Kidney glomerular epithelial cell (primary cell): ENCODE results near the gene FAHD1.
"Not testable (repeated sequence)": the region's sequence is repeated elsewhere in the genome, so short reads cannot be mapped to it uniquely, and the experiment has no call there.

Experiments
- DNase-seq: peaks from one replicate; lab custom pipeline; 2025; lab: John Stamatoyannopoulos, UW

Gene FAHD1

GRCh38 chr16:1846416-1846815 lies 19.4 kb downstream of the FAHD1 start:
- no peak for DNase-seq

- DNase-seq: no peak
Measured at GRCh38 chr16:1850981-1851380, 24.0 kb downstream of the FAHD1 start.

- no peak for DNase-seq
Measured at GRCh38 chr16:1851793-1852192, 24.8 kb downstream of the FAHD1 start.

- DNase-seq: no peak
Measured at GRCh38 chr16:1857433-1858097, 30.6 kb downstream of the FAHD1 start.

DNA sequence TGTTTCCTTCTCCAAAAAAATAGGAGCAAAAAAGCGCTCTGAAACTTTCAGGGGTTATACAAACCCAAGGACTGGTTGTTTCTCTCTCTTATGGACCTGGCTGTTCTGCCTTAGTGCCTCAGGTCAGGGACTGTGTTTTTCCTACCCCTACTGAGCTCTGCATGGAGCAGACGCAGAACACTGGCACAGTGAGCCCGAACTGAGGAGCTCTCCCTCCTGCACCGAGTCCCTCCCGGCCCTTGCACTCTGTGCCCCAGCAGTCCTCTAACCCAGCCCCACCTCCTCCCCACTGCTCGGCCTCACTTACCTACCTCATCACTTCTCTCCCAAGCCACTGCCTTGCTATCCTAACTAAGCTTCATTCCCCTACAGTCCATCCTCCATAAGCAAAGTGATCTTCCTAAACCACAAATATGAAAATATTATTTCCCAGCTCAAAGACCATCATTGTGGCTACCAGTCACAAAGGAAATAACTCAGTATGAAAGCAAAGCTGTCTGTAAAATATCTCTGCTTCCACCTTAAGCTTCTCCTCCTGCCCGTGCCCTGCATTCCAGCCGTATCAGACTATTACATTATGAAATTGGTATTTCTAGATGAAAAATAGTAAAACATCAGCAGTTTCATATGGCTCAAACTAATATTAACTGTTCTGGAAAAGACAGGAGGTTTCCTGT lies 31.3 kb downstream of the FAHD1 start:
- DNase-seq: no peak

- no peak for DNase-seq
Measured at GRCh38 chr16:1859650-1860049, 32.6 kb downstream of the FAHD1 start.

DNA sequence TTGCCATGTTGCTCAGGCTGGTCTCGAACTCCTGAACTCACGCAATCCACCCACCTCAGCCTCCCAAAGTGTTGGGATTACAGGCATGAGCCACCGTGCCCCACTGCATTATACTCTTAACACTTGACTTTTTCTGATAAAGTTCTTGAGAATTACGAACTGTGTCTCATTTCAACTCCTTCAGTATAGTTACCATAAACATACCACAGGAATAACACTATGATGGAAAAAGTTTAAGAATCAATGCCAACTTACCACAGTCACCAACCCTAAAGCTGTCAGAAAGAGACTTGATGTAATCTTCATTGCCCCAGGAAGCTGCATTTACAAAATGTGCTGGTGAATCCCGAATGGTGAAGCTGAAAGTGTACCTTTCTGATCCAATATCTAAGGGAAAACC lies 34.7 kb downstream of the FAHD1 start:
- DNase-seq: no peak

DNA sequence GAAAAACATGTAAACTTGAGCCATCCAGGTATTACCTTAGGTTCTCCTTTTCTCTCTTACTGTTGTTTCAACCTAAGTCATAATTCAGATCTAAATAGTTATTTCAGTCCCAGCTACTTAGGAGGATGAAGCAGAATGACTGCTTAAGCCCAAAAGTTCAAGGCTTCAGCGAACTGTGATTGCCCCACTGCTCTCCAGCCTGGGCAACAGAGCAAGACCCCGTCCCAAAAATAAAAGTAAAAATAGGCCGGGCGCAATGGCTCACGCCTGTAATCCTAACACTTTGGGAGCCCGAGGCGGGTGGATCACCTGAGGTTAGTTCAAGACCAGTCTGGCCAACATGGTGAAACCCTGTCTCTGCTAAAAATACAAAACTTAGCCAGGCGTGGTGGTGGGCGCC lies 35.4 kb downstream of the FAHD1 start:
- DNase-seq: no peak

GRCh38 chr16:1863681-1864460 lies 36.9 kb downstream of the FAHD1 start:
- peak; percentile 64 for DNase-seq

- DNase-seq: no peak
Measured at GRCh38 chr16:1865902-1866690, 39.1 kb downstream of the FAHD1 start.

DNA sequence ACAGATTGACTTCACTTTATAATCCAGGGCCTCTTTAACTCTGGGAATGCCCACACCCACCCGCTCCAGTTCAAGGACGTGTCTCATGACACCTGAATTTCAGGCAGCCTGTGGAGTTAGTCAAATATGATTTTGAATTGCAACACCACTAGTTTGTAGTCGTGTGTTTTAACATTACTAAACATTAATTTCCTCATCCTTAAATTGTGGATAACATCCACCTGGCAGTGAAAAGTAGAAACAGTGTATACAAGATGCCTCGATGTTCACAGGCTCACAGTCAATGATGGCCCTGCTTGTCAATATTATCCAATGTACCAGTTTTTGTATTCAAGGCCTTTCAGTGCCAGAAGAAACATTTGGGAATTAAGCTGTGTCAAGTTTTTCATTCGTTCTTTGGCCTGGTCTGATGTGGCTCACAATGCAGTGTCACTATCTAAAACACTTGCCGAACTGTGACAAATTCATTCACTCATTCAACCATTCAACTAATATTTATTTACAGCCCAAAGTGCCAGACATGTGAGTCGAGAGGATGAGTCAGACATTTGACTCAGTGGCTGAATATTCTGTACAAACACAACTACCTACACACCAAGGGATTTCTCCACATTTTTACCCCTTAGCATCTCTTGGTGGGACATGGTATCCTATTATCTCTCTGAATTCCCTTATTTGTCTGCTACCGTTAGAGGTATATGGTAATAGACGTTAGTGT lies 43.5 kb downstream of the FAHD1 start:
- peak; percentile 89 for DNase-seq

DNA sequence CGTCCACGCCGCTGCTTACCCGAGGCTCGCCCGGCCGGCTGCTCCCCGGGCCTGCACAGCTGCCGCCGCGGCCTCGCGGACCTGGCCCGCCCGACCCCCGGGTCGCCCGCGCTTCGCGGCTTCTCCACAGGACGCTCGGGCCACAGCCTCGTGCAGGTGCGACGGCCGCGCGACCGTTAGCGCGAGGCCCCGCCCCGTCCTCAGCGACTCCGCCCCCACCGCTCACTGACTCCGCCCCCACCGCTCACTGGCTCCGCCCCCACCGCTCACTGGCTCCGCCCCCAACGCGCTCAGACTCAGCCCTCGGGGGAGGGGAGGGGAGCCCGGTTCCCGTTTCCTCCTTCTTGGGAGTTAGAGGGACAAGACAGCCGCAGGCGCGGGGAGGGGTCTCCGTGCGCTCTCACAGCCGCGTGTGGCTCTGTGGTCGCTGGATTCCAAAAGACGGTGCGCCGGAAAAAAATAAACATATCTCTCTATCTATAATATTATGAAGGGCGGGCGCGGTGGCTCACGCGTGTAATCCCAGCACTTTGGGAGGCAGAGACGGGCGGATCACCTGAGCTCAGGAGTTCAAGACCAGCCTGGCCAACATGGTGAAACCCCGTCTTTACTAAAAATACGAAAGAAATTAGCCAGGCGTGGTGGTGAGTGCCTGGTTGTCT lies 45.1 kb downstream of the FAHD1 start, which contains the start of gene MEIOB:
MEIOB (minus strand) TSS at position 191 of the 662 bp plus-strand sequence. CDS start 3,989 bp downstream, outside the sequence.
- DNase-seq: no peak

GRCh38 chr16:1874854-1875253 lies 47.8 kb downstream of the FAHD1 start:
- DNase-seq: no peak

DNA sequence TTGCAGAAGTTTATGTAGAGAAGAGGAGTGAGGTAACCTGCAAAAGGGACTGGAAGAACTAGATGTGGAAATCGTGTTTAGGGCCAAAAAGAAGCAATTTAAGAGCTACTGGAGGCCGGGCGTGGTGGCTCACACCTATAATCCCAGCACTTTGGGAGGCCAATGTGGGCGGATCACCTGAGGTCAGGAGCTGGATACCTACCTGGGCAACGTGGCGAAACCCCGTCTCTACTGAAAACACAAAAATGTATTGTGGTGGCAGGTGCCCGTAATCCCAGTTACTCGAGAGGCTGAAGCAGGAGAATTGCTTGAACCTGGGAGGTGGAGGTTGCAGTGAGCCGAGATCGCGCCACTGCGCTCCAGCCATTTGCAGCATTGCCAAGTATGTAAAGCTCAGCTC lies 49.1 kb downstream of the FAHD1 start:
- DNase-seq: not testable (repeated sequence)

GRCh38 chr16:1876468-1876867 lies 49.5 kb downstream of the FAHD1 start:
- no peak for DNase-seq

DNA sequence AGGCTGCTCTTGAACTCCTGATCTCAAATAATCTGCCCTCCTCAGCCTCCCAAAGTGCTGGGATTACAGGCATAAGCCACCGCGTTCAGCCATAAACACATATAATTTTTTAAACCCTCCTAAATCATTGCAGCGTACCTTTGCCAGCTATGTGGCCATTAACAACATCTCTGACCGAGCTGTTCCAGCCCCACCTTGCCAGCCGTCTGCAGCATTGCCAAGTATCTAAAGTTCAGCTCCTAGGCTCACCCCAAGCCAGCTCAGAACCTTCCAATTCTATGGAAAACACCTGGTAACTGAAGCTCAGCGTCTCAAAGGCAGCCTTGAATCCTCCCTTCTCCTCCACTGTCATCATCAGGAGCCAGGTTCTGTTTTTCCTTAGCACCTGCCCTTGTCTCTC lies 50.1 kb downstream of the FAHD1 start:
- DNase-seq: no peak

DNA sequence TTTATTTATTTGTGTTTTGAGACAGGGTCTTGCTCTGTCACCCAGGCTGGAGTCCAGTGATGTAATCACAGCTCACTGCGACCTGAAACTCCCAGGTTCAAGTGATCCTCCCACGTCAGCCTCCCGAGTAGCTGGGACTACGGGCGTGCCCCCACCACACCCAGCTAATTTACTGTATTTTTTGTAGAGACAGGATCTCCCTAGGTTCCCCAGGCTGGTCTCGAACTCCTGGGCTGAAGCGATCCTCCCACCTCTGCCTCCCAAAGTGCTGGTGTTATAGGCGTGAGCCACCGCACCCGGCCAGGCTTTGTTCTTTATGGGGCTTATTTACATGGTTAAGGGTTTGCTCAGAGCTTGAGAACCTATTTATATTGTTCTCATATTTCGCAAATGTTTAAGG lies 50.8 kb downstream of the FAHD1 start:
- DNase-seq: no peak

DNA sequence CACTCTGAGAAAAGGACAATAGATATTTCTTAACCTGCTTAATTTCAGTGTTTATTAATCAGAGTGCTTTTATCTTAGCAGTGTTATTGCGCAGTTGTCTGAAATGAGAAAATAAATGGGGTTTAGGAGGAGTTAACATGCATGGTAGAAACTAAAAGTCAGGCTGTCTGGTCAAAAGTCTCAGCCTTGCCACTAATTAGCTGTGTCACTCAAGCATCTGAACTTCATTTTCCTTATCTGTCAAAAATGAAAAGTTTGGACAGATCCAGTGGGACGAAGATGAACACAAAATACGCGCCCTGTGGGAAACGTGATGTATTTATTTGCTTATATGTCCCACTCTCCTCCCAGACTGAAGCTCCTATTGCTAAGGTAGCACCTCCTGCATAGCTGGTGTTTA lies 51.2 kb downstream of the FAHD1 start:
- no peak for DNase-seq
